HCT116 (cell line): ENCODE results near the gene SF3A2. TPM values are rescaled to one million over a fixed set of nuclear protein-coding genes. Genes with fewer than 3 reads are reported as not detected.

Experiments used
- ATAC-seq: fragments of 200-7000 bp; cut with Tn5 transposase; 2 replicates; pipeline ENCODE4 v1.9.1; 2020; ENCODE audit warnings: mild to moderate bottlenecking, moderate library complexity
- BruUV-seq: library from RNA; stranded (reverse); fragments of 400-500 nt; replicated peaks from 2 replicates; lab custom pipeline; 2021; lab: Mats Ljungman, UMichigan
- CTCF ChIA-PET: fragments of 300-600 bp; sonication (Branson Sonifier 250); formaldehyde crosslinking; loops from one replicate; lab custom pipeline; 2021; ENCODE audit warnings: antibody characterized with exemption; lab: Charles Lee
- POLR2A ChIA-PET: fragments of 300-600, 350-600 bp; sonication (Branson Sonifier 250); formaldehyde crosslinking; loops from one replicate; lab custom pipeline; 2021; ENCODE audit warnings: antibody characterized with exemption; lab: Charles Lee
- RAD21 ChIA-PET, 2 experiments: fragments of 300-600 bp; sonication (Branson Sonifier 250); formaldehyde crosslinking; loops; one replicate each; lab custom pipeline; 2023; ENCODE audit warnings: low total read pairs in 2 of 2; ENCODE audit not compliant: uncharacterized antibody in 2 of 2, unreplicated experiment in 2 of 2, low non-redundant PET in 1 of 2; lab: Charles Lee
- DNase-seq: peaks from one replicate; pipeline ENCODE4 v3.0.0-alpha.2; 2010; ENCODE audit warnings: low read depth, low spot score
- H2AFZ ChIP-seq: fragments of 200-600 bp; shearing (Covaris generic), sonication (generic); 2 replicates; pipeline ENCODE4 v1.6.1; 2017; ENCODE audit warnings: low read depth, mixed run types, mixed read lengths, antibody characterized with exemption, low read length; ENCODE audit not compliant: poor library complexity, severe bottlenecking
- H3K27ac ChIP-seq: 2 replicates; pipeline ENCODE4 v1.5.1; 2012; ENCODE audit warnings: low read depth, low read length
- H3K27me3 ChIP-seq: fragments of 200-600 bp; sonication (generic); 2 replicates; pipeline ENCODE4 v1.6.1; 2016; ENCODE audit warnings: mixed run types, low read length, mixed read lengths; ENCODE audit not compliant: insufficient read depth
- H3K36me3 ChIP-seq, 2 experiments: fragments of 200-500 bp in 1 of 2; fragments of 200-600 bp in 1 of 2; sonication (Bioruptor generic) in 1 of 2; sonication (generic) in 1 of 2; 2 replicates each; pipeline versions ENCODE4 v1.5.1 to v1.6.1; 2014 to 2016; ENCODE audit warnings: low read length in 2 of 2, inconsistent platforms in 1 of 2, mixed read lengths in 1 of 2, mixed run types in 1 of 2; ENCODE audit not compliant: insufficient read depth in 2 of 2, control insufficient read depth in 1 of 2
- H3K4me1 ChIP-seq, 2 experiments: fragments of 200-600 bp in 1 of 2; sonication (generic) in 1 of 2; 2 replicates each; pipeline versions ENCODE4 v1.5.1 to v1.6.1; 2012 to 2017; ENCODE audit warnings: low read length in 2 of 2, inconsistent platforms in 1 of 2, mild to moderate bottlenecking in 1 of 2, mixed read lengths in 1 of 2, mixed run types in 1 of 2, moderate library complexity in 1 of 2; ENCODE audit not compliant: insufficient read depth in 2 of 2, control insufficient read depth in 1 of 2
- H3K4me2 ChIP-seq: fragments of 200-600 bp; sonication (generic); 2 replicates; pipeline ENCODE4 v1.6.1; 2017; ENCODE audit warnings: mixed run types, low read length, mixed read lengths
- H3K4me3 ChIP-seq, 2 experiments: fragments of 200-600 bp in 1 of 2; sonication (generic) in 1 of 2; replicated peaks in 1 of 2; 2 replicates each; pipeline ENCODE4 v1.5.1; 2011 to 2016; ENCODE audit warnings: low read length in 2 of 2, control low read depth in 1 of 2, low read depth in 1 of 2, mild to moderate bottlenecking in 1 of 2, mixed read lengths in 1 of 2, mixed run types in 1 of 2
- H3K79me2 ChIP-seq: fragments of 200-600 bp; sonication (generic); 2 replicates; pipeline ENCODE4 v1.6.1; 2017; ENCODE audit warnings: mild to moderate bottlenecking, mixed run types, low read length, moderate library complexity, mixed read lengths; ENCODE audit not compliant: insufficient read depth
- H3K9ac ChIP-seq: fragments of 200-600 bp; sonication (generic); 2 replicates; pipeline ENCODE4 v1.6.1; 2016; ENCODE audit warnings: low read length, mixed read lengths
- H3K9me2 ChIP-seq: fragments of 200-600 bp; sonication (generic), shearing (Covaris generic); 2 replicates; pipeline ENCODE4 v1.6.1; 2017; ENCODE audit warnings: mixed run types, mild to moderate bottlenecking, moderate library complexity; ENCODE audit not compliant: insufficient read depth
- H3K9me3 ChIP-seq, 2 experiments: fragments of 200-500 bp in 1 of 2; fragments of 200-600 bp in 1 of 2; sonication (Bioruptor generic) in 1 of 2; sonication (generic) in 1 of 2; 2 replicates each; pipeline ENCODE4 v1.6.1; 2014 to 2017; ENCODE audit warnings: low read length in 2 of 2, mixed read lengths in 2 of 2, inconsistent platforms in 1 of 2, low read depth in 1 of 2, mild to moderate bottlenecking in 1 of 2, mixed run types in 1 of 2, moderate library complexity in 1 of 2; ENCODE audit not compliant: control insufficient read depth in 1 of 2, insufficient read depth in 1 of 2
- H4K20me1 ChIP-seq: fragments of 200-600 bp; sonication (generic), shearing (Covaris generic); 2 replicates; pipeline ENCODE4 v1.6.1; 2017; ENCODE audit warnings: mixed run types, mild to moderate bottlenecking, moderate library complexity; ENCODE audit not compliant: insufficient read depth
- EGR1 ChIP-seq: IDR thresholded peaks from 2 replicates; pipeline ENCODE4 v1.6.1; 2012; ENCODE audit warnings: low read depth
- POLR2AphosphoS5 ChIP-seq: IDR thresholded peaks from 2 replicates; pipeline ENCODE4 v1.6.1; 2011; ENCODE audit warnings: mild to moderate bottlenecking, low read depth, low read length, moderate library complexity
- SP1 ChIP-seq: IDR thresholded peaks from 2 replicates; pipeline ENCODE4 v1.6.1; 2012; ENCODE audit warnings: low read depth
- SRF ChIP-seq: IDR thresholded peaks from 2 replicates; pipeline ENCODE4 v1.6.1; 2012; ENCODE audit warnings: low read depth
- YY1 ChIP-seq: IDR thresholded peaks from 2 replicates; pipeline ENCODE4 v1.6.1; 2011; ENCODE audit warnings: low read length, low read depth, moderate library complexity, mild to moderate bottlenecking; ENCODE audit not compliant: insufficient replicate concordance; ENCODE audit errors: extremely low read depth
- intact Hi-C: fragments of 100-400 bp; cut with micrococcal nuclease; formaldehyde crosslinking; loops from 2 replicates; pipeline ENCODE4 v1.10.0; 2022
- total RNA-seq: library from RNA; stranded (reverse); gene quantifications from one replicate; pipeline ENCODE4 v1.2.1, GENCODE V29; 2021; ENCODE audit not compliant: unreplicated experiment
- TF ChIP-seq, protein P1 (sequence below), 3 experiments: fragments of 200-600 bp in 1 of 3; sonication (generic) in 1 of 3; IDR thresholded peaks in 2 of 3; conservative IDR thresholded peaks in 1 of 3; 2 replicates each; pipeline ENCODE4 v1.5.1; 2012 to 2017; ENCODE audit warnings: low read depth in 2 of 3, low read length in 2 of 3, antibody characterized with exemption in 1 of 3, borderline replicate concordance in 1 of 3, control low read depth in 1 of 3, mild to moderate bottlenecking in 1 of 3, mixed read lengths in 1 of 3, mixed run types in 1 of 3, moderate library complexity in 1 of 3; ENCODE audit not compliant: insufficient read depth in 1 of 3
- TF ChIP-seq, protein P2 (sequence below): IDR thresholded peaks from 2 replicates; pipeline ENCODE4 v1.6.1; 2012

SF3A2 gene
- total RNA-seq, 1 experiment from 2014 or later, result 166 TPM

DNA sequence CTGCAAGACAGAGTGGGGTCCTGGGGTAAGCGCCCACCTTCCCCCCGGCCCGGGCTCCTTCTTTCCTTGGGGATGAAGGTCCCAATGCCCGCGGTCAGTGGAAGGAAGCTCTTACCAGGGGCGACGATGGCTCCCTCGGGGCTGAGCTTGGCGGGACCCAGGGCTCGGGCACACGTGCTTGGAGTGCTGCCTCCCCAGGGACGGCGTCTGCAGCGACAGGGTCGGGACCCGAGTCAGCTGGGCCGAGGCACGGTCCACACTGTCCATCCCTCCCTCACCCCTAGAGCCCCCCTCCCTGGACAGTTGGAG is 16.1 kb downstream of the SF3A2 start:
- intact Hi-C loops, result no loop called here
- Histone ChIP-seq H3K4me1 (no peaks in the 10 kb centered on the region), H3K9me3 (no peaks in the 10 kb centered on the region), H3K27ac (no peak overlapping the region), H3K27me3 (no peaks in the 10 kb centered on the region), H3K79me2 (no peaks in the 10 kb centered on the region), H3K4me2 (no peak overlapping the region), H2AFZ (no peak overlapping the region), H4K20me1 (no peaks in the 10 kb centered on the region), H3K9me2 (no peaks in the 10 kb centered on the region), H3K36me3 (peaks cover 0 to 2% of the 10 kb centered on the region in 2 experiments; a peak in 2 of 4 replicates), H3K4me3 (no peak overlapping the region), H3K9ac (no peak overlapping the region)
- ChIA-PET CTCF (no interaction called here), POLR2A (no interaction called here), RAD21 (no interaction called here)
- no peak for DNase-seq
- BruUV-seq, result no TSS peak
- TF ChIP-seq POLR2AphosphoS5, result no peak
- ATAC-seq, result no peak

DNA sequence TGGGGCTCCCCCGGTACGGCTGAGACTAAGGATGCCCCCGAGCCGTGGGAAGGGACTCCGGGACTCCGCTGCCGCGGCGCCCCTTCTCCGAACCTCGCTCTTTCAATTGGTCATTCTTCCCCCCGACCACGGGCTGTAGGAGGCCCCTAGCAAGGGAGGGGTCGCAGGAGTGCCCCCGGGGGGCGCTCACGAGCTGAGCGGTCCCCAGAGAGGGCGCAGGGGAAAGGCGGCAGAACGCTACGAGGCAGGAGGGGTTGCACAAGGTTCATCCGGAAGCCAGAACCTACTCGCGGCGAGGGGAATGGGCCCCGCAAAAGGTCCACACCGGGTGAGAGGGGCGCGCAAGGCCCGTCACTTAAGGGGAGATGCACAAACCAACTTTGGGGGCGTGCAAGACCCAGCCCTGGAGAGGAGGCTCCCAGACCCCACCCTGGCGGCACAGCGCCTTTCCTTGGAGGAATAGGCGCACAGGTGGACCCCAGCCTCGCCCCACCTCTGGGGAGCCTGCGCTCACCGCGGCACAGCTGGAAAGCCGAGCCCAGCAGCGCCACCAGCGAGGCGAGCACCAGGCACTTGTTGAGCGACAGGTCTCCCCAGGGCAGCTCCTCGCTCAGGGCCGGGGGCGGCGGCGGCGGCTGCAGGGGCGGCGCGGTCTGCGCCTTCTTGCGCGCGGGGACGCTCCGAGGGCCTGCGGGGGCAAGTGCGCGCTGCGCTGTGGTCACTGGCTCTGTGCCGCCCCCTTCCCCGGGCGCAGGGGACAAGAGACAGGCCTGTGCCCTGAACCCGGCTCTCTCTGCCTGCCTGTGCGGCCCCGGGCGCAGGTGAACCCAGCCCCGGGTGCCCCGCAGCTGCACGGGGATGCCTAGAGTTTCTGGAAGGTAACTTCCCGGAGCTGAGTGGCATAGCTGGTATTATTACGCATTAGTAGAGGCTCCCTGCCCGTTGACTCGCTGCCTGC is 16.8 kb downstream of the SF3A2 start:
- Histone ChIP-seq H3K9me3 (no peaks in the 10 kb centered on the region), H3K36me3 (no peaks in the 10 kb centered on the region; a peak in 1 of 4 replicates), H3K4me2 (no peak overlapping the region), H3K27me3 (no peaks in the 10 kb centered on the region), H3K27ac (no peak overlapping the region), H3K4me3 (no peak overlapping the region), H3K4me1 (no peaks in the 10 kb centered on the region), H2AFZ (no peak overlapping the region), H3K79me2 (no peaks in the 10 kb centered on the region), H4K20me1 (no peaks in the 10 kb centered on the region), H3K9me2 (no peaks in the 10 kb centered on the region), H3K9ac (no peak overlapping the region)
- DNase-seq (no peak), ATAC-seq (no peak)
- intact Hi-C loops, result no loop called here
- RAD21 ChIA-PET, result no interaction called here
- TF ChIP-seq, protein P1, sequence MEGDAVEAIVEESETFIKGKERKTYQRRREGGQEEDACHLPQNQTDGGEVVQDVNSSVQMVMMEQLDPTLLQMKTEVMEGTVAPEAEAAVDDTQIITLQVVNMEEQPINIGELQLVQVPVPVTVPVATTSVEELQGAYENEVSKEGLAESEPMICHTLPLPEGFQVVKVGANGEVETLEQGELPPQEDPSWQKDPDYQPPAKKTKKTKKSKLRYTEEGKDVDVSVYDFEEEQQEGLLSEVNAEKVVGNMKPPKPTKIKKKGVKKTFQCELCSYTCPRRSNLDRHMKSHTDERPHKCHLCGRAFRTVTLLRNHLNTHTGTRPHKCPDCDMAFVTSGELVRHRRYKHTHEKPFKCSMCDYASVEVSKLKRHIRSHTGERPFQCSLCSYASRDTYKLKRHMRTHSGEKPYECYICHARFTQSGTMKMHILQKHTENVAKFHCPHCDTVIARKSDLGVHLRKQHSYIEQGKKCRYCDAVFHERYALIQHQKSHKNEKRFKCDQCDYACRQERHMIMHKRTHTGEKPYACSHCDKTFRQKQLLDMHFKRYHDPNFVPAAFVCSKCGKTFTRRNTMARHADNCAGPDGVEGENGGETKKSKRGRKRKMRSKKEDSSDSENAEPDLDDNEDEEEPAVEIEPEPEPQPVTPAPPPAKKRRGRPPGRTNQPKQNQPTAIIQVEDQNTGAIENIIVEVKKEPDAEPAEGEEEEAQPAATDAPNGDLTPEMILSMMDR (IDR thresholded peaks at IDR 0.05 in 2 of 3, conservative IDR thresholded peaks at IDR 0.05 in 1 of 3; ENCODE audit: borderline replicate concordance in 1 of 3, insufficient read depth in 1 of 3, low read depth in 2 of 3, low read length in 2 of 3), result peak in 2 of 3 experiments; percentile 37 to 38; a peak in 3 of 6 replicates
- TF ChIP-seq EGR1 (no peak), SRF (no peak), YY1 (no peak), SP1 (no peak)
- TF ChIP-seq, protein P2, sequence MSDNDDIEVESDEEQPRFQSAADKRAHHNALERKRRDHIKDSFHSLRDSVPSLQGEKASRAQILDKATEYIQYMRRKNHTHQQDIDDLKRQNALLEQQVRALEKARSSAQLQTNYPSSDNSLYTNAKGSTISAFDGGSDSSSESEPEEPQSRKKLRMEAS, result no peak
- CTCF ChIA-PET, result no interaction called here
- no TSS peak for BruUV-seq
- POLR2A ChIA-PET, result no interaction called here
